GM12878 (cell line): Measurements from ENCODE around the gene CA10.

Source experiments
- BACH1 ChIP-seq: fragments of 450-650 bp; IDR thresholded peaks from 2 replicates; pipeline ENCODE4 v1.6.1; 2017; ENCODE audit warnings: mild to moderate bottlenecking, borderline replicate concordance
- BCL11A ChIP-seq: IDR thresholded peaks from 2 replicates; pipeline ENCODE4 v1.6.1; 2011; ENCODE audit warnings: low read depth, low read length
- BCL3 ChIP-seq: IDR thresholded peaks from 2 replicates; pipeline ENCODE4 v1.6.1; 2011; ENCODE audit warnings: borderline replicate concordance, low read depth, mild to moderate bottlenecking, moderate library complexity, low read length; ENCODE audit not compliant: insufficient read depth, poor library complexity, severe bottlenecking
- CHD2 ChIP-seq: IDR thresholded peaks from 2 replicates; pipeline ENCODE4 v1.6.1; 2011; ENCODE audit warnings: low read depth, low read length, improper control_type of control experiment, borderline replicate concordance
- FOXM1 ChIP-seq: IDR thresholded peaks from 2 replicates; pipeline ENCODE4 v1.6.1; 2012; ENCODE audit warnings: low read depth, mild to moderate bottlenecking, inconsistent platforms, low read length, moderate library complexity
- MYC ChIP-seq: IDR thresholded peaks from 2 replicates; pipeline ENCODE4 v1.6.1; 2011; ENCODE audit warnings: mild to moderate bottlenecking, low read length, moderate library complexity, inconsistent platforms; ENCODE audit not compliant: insufficient read depth, insufficient replicate concordance, insufficient read length, severe bottlenecking
- NFYB ChIP-seq: IDR thresholded peaks from 2 replicates; pipeline ENCODE4 v1.6.1; 2011; ENCODE audit warnings: low read depth, mild to moderate bottlenecking, low read length, improper control_type of control experiment, moderate library complexity; ENCODE audit not compliant: insufficient read depth
- POLR2A ChIP-seq: IDR thresholded peaks from 2 replicates; pipeline ENCODE4 v1.6.1; 2011; ENCODE audit warnings: low read depth, mild to moderate bottlenecking, low read length
- SPI1 ChIP-seq: IDR thresholded peaks from 2 replicates; pipeline ENCODE4 v1.6.1; 2011; ENCODE audit warnings: low read depth, mild to moderate bottlenecking, low read length, moderate library complexity, borderline replicate concordance; ENCODE audit not compliant: insufficient read depth
- TCF3 ChIP-seq: IDR thresholded peaks from 2 replicates; pipeline ENCODE4 v1.6.1; 2012; ENCODE audit warnings: low read depth, mild to moderate bottlenecking, low read length, borderline replicate concordance; ENCODE audit not compliant: insufficient read depth

GRCh38 chr17:51718983-51719382, 439.5 kb downstream of the CA10 start:
- TF ChIP-seq NFYB (no peak), FOXM1 (no peak), BCL11A (no peak), BACH1 (no peak), BCL3 (no peak), CHD2 (no peak), POLR2A (no peak), TCF3 (no peak), MYC (no peak), SPI1 (no peak)
